Left renal pelvis (tissue), 4 donors: ENCODE results near the gene NHERF2. TPM values are rescaled to one million over a fixed set of nuclear protein-coding genes. Genes with fewer than 3 reads are reported as not detected.

Source experiments
- DNase-seq, 4 donors: peaks; one replicate each; pipeline ENCODE4 v3.0.0-alpha.2; 2013; ENCODE audit warnings: low read depth in 4 of 4, low spot score in 3 of 4
- polyA plus RNA-seq, 4 donors: library from polyadenylated mRNA; unstranded; fragments of 120-200 nt; gene quantifications; one replicate each; pipeline ENCODE4 v1.2.1, GENCODE V29; 2013; ENCODE audit not compliant: insufficient read length in 4 of 4

Gene NHERF2
- polyA plus RNA-seq = 100 to 1,000 TPM; 102 to 161 (median 104) TPM

DNA sequence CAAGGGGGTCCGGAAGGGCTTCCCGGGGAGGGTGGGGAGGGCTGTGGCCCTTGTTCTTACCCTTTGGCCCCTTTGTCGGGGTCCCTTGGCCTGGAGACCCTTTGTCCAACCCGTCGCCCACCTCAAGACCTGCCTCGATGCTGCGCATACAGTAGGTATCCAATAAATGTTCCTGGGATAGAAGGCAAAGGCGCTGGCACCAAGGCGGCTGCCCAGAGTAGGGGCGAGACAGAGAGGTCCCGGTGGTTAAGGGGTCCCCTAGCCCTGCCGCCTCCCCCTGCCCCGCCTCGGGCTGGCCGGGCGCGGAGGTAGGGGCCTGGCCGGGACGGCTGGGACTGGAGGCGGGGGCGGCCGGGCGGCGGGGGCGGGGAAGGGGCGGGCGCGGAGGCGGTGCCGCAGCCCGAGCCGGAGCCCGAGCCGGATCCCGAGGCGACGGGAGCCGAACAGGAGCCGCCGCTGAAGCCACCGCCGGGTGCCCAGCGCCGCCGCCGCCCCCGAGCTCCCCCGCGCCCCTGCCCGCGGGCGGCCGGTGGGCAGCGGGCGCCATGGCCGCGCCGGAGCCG is at the start of gene NHERF2:
NHERF2 (plus strand) TSS at position 442 of the 563 bp plus-strand sequence; CDS start at position 546, 104 bp downstream.
- DNase-seq = no peak

DNA sequence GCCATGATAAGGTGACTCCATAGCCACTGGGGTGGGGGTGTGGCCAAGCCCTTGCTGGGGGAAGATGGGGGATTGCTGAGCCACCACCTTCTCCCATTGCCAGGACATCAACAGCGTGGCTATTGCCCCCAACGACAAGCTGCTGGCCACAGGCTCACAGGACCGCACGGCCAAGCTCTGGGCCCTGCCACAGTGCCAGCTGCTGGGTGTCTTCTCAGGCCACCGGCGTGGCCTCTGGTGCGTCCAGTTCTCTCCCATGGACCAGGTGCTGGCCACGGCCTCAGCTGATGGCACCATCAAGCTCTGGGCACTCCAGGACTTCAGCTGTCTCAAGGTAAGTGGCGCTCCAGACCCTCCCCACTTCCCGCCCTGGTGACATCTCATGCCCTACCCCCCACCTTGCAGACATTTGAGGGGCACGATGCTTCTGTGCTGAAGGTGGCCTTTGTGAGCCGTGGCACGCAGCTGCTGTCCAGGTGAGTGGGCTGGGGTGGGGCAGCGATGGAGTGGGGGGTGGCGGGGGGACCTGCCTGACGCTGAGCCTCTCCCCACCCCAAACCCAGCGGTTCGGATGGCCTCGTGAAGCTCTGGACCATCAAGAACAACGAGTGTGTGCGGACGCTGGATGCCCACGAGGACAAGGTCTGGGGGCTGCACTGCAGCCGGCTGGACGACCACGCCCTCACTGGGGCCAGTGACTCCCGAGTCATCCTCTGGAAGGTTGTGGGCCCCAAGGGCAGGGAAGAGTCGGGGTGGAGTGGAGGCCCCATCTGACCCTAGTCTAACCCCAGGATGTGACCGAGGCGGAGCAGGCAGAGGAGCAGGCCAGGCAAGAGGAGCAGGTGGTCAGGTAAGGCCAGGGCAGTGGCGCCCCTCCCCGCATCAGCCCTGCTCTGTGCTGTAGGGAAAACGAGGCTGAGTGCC is 49.5 kb upstream of the NHERF2 start:
- no peak for DNase-seq

DNA sequence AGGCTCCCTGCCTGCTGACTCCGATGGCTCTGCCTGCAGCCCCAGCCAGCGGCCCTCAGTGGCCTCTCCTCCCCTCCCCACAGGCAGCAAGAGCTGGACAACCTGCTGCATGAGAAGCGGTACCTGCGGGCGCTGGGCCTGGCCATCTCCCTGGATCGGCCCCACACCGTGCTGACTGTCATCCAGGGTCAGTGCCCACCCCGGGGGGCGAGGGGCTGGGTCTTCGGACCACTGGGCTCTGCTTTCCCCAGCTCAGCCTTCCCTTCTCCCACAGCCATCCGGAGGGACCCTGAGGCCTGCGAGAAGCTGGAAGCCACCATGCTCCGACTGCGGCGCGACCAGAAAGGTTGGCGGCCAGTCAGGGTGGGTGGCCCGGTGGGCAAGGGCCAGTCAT is 48.8 kb upstream of the NHERF2 start:
- DNase-seq = no peak

DNA sequence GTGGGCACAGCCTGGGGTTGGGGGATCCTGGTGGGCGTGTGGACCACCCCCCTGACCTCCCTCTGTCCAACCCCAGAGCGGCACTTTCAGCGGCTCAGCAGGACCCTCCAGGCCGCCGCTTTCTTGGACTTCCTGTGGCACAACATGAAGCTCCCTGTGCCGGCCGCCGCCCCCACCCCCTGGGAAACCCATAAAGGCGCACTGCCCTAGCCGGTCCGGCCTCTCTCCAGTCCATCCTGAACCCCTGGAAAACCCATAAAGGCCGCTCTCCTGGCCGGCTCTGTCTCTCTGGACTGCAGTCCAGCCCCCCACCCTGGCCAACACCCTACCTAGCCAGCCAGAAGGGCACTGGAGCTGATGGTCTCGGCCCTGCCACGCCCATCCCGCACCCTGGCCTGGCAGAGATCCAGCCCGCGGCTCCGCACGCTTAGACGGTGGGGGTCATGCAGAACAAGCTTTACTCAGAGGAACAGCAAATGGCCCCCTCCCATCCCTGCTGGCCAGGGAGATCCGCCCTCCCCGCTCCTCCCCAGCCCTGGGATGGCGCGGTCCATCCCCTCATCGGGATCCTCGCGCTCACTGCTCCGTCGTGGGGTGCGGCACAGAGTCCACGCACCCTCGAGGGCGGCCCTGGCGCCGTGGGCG is 48.1 kb upstream of the NHERF2 start:
- no peak for DNase-seq

DNA sequence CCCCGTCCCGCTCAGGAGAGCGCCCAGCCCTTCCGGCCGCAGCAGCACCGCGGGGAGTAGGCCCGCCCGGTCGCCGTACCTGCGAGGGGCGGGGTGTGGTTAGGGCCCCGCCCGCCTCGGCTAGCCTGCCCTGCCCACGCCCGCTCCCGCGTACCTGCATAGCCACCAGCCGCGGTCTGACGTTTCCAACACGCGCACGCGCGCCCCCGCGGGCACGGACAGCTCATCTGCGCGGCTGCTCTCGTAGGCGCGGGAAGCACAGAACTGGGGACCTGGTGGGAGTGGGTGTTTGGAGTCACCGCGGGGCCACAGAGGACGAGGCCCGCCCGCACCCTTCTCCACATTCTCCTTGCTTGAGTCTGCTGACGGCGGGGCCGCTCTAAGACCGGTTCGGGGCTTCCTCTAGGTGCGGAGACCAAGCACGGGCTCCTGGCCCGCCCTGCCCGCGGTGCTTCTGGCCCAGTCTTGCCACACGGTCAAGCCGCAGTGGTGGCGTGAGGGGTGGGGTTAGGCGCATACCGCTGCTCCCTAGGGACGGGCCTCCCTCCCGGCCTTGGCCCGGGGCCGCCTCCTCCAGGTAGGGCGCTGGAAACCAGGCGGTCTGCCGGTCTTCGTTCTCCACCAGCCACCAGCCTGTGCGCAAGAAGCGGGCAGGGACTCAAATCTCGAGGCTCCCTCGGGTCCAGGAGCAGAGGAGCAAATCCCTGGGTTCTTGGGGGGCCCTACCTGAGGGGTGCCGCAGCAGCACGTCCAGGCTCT is 47.3 kb upstream of the NHERF2 start:
- DNase-seq = no peak

DNA sequence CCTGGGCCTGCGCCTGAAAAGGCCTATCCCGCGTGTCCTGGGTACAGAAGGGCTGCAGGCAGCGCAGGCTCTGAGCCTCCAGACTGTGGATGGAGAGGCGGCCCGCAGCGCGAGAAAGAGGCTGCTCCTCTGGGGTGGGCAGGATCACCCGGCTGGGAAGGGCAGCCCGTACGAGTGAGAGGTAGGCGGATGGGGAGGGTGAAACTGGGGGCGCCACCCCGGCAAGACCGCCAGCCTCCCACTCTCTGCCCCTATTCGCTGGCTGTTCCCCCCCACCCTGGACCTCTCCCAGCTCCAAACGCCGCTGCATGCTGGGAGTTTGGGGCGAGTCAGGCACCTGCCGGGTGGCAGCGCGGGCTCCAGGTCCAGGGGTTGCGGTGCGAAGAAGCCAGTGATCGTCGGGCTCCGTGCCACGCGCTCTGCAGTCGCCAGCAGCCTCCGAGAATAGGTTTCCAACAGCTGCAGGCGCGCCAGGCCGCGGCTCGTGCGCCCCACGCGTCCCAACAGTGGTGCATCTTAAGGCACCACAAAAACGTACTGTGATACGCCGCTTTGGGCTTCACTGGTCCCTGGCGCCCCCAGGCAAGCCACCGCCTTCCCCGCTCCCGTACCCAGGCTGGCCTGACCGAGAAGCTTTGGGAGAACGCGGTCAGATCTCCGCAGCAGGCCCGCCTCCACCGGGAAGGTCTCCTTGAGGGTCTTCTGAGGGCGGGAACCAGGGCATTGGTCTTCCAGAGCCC is 46.5 kb upstream of the NHERF2 start:
- no peak for DNase-seq

DNA sequence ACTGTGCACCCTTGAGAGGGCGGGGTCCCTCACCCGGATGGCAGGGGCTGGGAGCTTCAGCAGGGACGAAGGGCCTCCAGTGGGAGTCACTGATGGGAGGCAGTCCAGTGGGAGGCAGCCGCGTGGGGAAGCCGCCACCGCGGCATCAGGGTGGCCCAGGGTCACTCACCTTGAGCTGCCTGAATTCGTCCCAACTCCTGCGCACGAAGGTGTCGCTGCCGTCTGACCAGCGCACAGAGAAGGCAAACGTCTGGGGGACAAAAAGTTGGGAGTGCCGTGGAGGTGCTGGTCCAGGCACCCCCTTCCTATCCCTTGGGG is 46.0 kb upstream of the NHERF2 start:
- DNase-seq = no peak

DNA sequence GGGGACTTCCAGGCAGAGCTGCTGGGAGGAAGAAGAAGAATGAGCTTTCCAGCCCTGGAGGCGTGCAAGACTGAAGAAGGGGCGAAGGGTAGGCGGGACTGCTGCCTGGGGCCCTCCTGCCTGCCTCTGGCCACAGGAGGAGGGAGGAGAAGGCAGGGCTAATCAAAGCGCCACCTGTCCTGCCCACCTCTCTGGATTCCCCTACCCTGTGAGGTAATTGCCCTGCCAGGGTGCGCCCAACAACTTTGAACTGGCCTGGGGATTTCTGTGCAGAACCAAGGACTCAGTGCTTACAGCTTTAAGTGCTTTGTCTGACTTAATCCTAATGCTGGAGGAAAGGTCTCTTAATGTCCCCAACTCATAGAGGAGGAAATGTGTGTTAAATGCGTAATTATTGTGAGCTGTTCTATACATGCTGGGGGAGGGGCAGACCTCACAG is 45.3 kb upstream of the NHERF2 start, which contains the start of gene NOXO1:
NOXO1 (minus strand) TSS at position 72 of the 439 bp plus-strand sequence. CDS start 290 bp downstream, outside the sequence.
- no peak for DNase-seq

DNA sequence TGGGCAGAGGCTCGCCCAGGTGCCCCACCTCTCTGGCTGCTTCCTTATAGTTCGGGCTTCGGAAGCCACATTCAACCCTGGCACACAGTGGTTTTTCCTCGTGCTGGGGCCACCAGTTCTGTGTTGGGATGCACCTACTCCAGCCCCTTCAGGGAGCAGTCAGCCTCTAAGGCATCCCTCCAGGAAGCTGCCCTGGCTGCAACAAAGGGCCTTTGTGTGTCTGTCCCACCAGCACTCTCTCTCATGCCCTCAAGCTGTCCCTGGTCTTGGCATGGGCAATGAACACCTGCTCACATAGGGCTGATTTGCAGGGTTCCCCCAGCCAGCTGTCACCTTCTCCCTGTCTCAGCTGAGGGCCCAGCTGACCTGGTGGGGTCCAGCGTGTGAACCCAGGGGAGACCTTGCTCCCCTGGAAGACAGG is 44.7 kb upstream of the NHERF2 start:
- no peak for DNase-seq

DNA sequence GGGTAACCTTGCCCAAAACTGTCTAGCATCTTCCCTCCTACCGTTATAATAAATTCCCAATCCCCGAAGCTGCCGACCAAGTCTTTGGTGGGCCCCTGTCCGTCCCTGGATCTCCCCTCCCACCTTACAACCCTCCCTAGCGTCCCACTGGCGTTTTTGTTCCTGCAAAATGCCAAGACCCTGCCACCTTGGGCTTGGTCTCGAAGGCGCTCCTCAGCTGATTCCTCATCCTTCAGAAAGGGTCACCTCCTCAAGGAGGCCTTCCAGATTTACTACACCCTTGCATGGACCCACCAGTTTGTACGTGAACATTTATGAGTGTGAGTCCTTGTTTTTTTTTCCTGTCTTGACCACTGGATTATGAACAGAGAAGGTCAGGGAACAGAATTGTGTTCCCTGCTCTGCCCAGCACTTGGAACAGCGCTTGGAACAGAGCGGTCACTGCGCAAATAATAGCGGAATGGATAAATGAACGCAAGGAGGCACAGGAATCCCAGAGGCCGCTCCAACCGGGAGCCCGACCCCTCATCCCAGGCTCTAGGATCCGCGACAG is 43.6 kb upstream of the NHERF2 start:
- no peak for DNase-seq

DNA sequence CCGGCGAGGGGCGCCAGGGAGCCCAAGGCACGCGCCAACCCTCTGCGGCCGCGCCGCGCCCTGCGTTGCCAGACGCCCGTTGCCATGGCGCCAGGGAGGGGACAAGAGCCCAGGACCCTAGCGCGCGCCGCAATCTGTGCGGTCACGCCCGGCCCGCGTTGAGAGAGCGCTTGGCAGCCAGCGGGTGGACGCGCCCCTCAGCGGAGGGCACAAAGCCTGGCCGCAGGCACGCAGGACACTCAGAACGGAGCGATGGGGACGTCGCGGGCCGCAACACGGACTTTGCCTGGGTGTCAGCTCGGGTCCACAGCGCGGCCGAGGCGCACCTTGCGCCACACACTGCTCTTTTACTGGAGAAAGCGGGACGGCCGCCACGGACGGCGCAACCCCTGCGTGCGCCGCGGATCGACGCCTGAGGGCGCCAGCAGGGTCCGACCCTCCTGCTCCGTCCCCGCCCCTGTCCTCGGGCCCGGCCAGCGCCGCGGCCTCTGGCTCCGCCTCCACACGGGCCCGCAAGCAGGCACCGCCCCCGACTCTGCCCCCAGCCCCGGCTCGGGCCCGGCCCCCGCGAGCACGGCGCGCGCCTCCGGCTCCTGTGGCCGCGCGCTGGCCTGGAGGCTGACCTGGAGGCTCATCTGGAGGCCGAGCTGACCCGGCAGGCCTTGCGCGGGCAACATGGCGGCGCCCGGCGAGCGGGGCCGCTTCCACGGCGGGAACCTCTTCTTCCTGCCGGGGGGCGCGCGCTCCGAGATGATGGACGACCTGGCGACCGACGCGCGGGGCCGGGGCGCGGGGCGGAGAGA is 43.0 kb upstream of the NHERF2 start, which contains the start of gene GFER:
GFER (plus strand) TSS at position 650 of the 803 bp plus-strand sequence; CDS start at position 676, 26 bp downstream.
- DNase-seq = peak; percentile 64 to 84 (median 84)

DNA sequence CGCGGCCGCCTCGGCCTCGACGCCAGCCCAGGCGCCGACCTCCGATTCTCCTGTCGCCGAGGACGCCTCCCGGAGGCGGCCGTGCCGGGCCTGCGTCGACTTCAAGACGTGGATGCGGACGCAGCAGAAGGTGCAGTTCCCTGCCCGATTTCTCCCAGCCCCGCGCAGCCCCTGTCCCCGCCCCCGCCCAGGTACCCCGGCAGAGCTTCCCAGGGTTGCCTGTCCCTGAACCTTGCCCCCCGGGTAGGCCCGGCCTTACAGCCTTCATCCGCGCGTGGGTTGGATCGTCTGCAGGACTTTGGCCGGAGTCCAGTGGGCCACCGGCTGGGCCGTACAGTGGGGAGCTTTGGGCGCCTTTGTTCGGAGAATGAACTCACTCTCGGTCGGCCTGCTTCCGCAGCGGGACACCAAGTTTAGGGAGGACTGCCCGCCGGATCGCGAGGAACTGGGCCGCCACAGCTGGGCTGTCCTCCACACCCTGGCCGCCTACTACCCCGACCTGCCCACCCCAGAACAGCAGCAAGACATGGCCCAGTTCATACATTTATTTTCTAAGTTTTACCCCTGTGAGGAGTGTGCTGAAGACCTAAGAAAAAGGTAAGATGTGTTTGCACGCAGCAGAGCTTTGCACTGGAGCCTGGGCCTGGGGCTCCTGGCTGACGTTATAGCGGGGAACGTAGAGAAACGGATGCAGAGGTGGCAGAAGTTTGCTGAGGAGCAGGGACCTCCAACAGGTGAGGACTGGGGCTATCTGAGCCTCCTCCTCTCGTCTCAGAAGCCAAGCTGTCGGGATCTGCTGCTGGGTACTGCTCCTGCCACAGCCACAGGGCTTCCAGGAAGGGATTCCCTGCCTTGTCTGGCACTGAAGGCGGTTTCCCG is 42.1 kb upstream of the NHERF2 start:
- no peak for DNase-seq

DNA sequence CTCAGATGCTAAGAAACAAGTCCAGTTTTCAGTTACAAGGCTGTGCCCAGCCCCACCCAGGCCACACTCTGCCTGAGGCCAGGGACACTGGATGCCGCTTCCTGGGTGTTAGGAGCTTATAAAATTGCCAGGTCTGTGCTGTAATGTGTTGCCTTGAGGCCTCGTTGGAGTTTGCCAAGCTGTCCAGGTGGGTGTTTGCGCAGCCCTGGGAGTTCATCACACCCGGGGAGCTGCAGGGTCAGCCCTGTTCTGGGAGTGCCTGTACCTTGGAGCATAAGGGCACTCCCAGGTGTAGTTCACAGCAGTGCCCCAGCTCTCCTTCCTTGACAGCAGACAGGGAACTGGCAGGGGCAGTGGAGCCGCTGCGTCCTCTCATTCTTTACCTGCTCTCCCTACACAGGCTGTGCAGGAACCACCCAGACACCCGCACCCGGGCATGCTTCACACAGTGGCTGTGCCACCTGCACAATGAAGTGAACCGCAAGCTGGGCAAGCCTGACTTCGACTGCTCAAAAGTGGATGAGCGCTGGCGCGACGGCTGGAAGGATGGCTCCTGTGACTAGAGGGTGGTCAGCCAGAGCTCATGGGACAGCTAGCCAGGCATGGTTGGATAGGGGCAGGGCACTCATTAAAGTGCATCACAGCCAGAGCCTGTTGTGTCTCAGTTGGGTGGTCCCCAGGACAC is 41.1 kb upstream of the NHERF2 start:
- DNase-seq = no peak

DNA sequence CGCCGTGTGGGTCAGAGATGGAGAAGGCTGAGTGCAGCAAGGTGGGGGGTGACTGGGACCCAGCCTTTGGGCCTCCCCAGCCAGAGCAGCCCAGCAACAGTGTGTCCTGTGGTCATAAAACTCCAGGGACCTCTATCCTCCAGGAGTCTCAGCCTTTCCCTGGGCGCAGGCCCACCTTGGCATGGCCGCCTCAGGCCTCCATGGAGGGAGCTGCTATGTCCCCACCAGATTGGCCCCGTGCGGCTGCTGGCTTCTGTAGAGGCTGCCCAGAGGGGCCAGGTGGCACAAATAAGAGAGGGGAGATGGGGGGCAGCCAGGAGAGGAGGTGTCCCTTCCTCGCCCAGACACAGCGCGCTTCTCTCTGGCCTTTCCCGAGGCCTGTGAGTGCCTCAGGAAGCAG is 39.5 kb upstream of the NHERF2 start:
- DNase-seq = no peak

DNA sequence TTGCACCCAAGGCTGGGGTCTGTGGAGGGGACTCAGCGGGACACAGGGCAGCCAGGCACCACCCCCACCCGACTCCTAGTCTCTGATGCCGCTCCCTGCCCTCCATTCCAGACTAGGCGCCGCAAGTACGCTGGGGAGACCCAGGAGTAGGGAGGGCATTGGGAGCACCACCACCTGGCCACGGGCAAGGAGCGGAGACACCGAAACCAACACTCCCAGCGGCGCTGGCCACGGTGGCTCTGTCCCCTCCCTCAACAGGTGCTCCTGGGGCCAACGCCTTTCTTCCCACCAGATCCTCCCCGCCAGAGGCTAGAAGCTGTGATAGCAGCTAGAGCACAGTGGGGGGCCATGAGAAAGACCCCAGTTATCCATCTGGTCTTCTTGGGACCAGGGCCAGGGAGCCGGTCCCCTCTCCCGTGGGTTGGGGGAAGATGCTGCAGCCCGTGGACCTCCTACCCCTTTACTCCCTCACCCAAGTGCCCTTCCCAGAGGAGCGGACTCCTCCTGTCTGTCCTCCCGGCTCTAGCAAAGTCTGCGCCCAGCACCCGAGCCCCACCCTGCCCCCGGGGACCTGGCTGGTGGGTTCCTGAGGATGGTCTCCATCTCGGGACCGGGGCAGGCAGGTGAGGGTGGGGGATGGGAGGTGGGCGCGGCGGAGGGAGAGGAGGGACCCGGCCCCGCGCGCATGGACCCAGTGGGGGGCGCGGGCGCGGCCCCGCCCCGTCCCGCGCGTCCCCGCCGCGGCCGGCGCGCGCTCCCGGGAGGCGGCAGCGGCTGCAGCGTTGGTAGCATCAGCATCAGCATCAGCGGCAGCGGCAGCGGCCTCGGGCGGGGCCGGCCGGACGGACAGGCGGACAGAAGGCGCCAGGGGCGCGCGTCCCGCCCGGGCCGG is 37.2 kb upstream of the NHERF2 start, which contains the start of gene SYNGR3:
SYNGR3 (plus strand) TSS at position 762 of the 892 bp plus-strand sequence. CDS start 133 bp downstream, outside the sequence.
- DNase-seq = no peak

DNA sequence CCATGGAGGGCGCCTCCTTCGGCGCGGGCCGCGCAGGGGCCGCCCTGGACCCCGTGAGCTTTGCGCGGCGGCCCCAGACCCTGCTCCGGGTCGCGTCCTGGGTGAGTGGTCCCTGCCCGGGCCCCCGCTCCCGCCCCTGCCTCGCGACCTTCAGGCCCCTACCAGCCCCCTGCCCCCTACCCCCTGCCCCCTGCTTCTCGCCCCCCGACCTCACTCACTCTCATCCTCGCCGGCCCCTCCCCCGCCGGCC is 36.7 kb upstream of the NHERF2 start:
- no peak for DNase-seq
